CD14-positive monocyte (primary cell): ENCODE measurements around the gene AIG1. TPM values are rescaled to one million over a fixed set of nuclear protein-coding genes. Genes with fewer than 3 reads are reported as not detected.

Experiments
- DNase-seq, 3 donors: peaks; one replicate each; pipeline ENCODE4 v3.0.0-alpha.2; 2011 to 2022
- H2AFZ ChIP-seq: 2 replicates; pipeline ENCODE4 v1.6.0; 2012; ENCODE audit warnings: mild to moderate bottlenecking, low read depth, low read length, inconsistent platforms; ENCODE audit not compliant: insufficient read depth, poor library complexity, severe bottlenecking
- H3K27ac ChIP-seq, 2 donors: 1 replicate in 1 of 2; 2 replicates in 1 of 2; pipeline ENCODE4 v1.5.1; 2012 to 2013; ENCODE audit warnings: low read length in 2 of 2, control low read depth in 1 of 2, inconsistent platforms in 1 of 2, low read depth in 1 of 2, mild to moderate bottlenecking in 1 of 2
- H3K27me3 ChIP-seq, 2 donors: one replicate each; pipeline versions ENCODE4 v1.6.0 to v1.6.1; 2011 to 2013; ENCODE audit warnings: low read length in 2 of 2; ENCODE audit not compliant: control insufficient read depth in 2 of 2, insufficient read depth in 2 of 2
- H3K36me3 ChIP-seq, 2 donors: replicated peaks in 1 of 2; 1 replicate in 1 of 2; 2 replicates in 1 of 2; pipeline versions ENCODE4 v1.5.1 to v1.6.1; 2012 to 2013; ENCODE audit warnings: low read length in 2 of 2, control low read depth in 1 of 2, inconsistent platforms in 1 of 2, mild to moderate bottlenecking in 1 of 2; ENCODE audit not compliant: insufficient read depth in 2 of 2, control insufficient read depth in 1 of 2
- H3K4me1 ChIP-seq, 2 donors: 1 replicate in 1 of 2; 2 replicates in 1 of 2; pipeline versions ENCODE4 v1.5.1 to v1.6.1; 2012 to 2013; ENCODE audit warnings: low read length in 2 of 2, control low read depth in 1 of 2, inconsistent platforms in 1 of 2, mild to moderate bottlenecking in 1 of 2, moderate library complexity in 1 of 2; ENCODE audit not compliant: insufficient read depth in 2 of 2, control insufficient read depth in 1 of 2
- H3K4me2 ChIP-seq: replicated peaks from 2 replicates; pipeline ENCODE3; 2012; ENCODE audit warnings: low read length, moderate library complexity, mild to moderate bottlenecking; ENCODE audit not compliant: poor library complexity, severe bottlenecking; ENCODE audit errors: extremely low read depth
- H3K4me3 ChIP-seq, 3 experiments: fragments of 200-600 bp in 1 of 3; sonication (generic) in 1 of 3; replicated peaks in 1 of 3; 1 replicate in 2 of 3; 2 replicates in 1 of 3; pipeline ENCODE4 v1.5.1; 2011 to 2013; ENCODE audit warnings: low read length in 3 of 3, mild to moderate bottlenecking in 3 of 3, control low read depth in 2 of 3, low read depth in 2 of 3, inconsistent platforms in 1 of 3, moderate library complexity in 1 of 3
- H3K79me2 ChIP-seq: 2 replicates; pipeline ENCODE4 v1.6.0; 2012; ENCODE audit warnings: mild to moderate bottlenecking, control low read depth, inconsistent platforms, low read length, moderate library complexity; ENCODE audit not compliant: insufficient read depth
- H3K9ac ChIP-seq: 2 replicates; pipeline ENCODE4 v1.6.0; 2017; ENCODE audit warnings: low read length, mild to moderate bottlenecking; ENCODE audit not compliant: insufficient read depth, poor library complexity, severe bottlenecking
- H3K9me3 ChIP-seq, 2 donors: replicated peaks in 1 of 2; 1 replicate in 1 of 2; 2 replicates in 1 of 2; pipeline versions ENCODE4 v1.5.1 to v1.6.1; 2012 to 2013; ENCODE audit warnings: low read length in 2 of 2, control low read depth in 1 of 2; ENCODE audit not compliant: control insufficient read depth in 1 of 2, insufficient read depth in 1 of 2
- H4K20me1 ChIP-seq: 2 replicates; pipeline ENCODE4 v1.6.0; 2012; ENCODE audit warnings: mild to moderate bottlenecking, low read length, control low read depth, moderate library complexity; ENCODE audit not compliant: insufficient read depth
- H3K27ac Mint-ChIP-seq, 7 donors: one replicate each; pipeline ENCODE4 v1.8.0; 2020; ENCODE audit warnings: mild to moderate bottlenecking in 7 of 7, mixed read lengths in 7 of 7, moderate library complexity in 6 of 7, inconsistent platforms in 2 of 7
- H3K27me3 Mint-ChIP-seq, 3 donors: one replicate each; pipeline ENCODE4 v1.8.0; 2021 to 2022; ENCODE audit warnings: low read depth in 3 of 3, mild to moderate bottlenecking in 3 of 3, mixed read lengths in 3 of 3, moderate library complexity in 3 of 3, inconsistent platforms in 1 of 3
- H3K36me3 Mint-ChIP-seq, 2 donors: one replicate each; pipeline ENCODE4 v1.8.0; 2020; ENCODE audit warnings: mixed read lengths in 2 of 2, inconsistent platforms in 1 of 2, mild to moderate bottlenecking in 1 of 2
- H3K4me1 Mint-ChIP-seq: one replicate; pipeline ENCODE4 v1.8.0; 2020; ENCODE audit warnings: mild to moderate bottlenecking, mixed read lengths
- H3K4me3 Mint-ChIP-seq, 2 donors: one replicate each; pipeline ENCODE4 v1.8.0; 2020; ENCODE audit warnings: mild to moderate bottlenecking in 2 of 2, mixed read lengths in 2 of 2, moderate library complexity in 1 of 2
- H3K9me3 Mint-ChIP-seq, 7 donors: one replicate each; pipeline ENCODE4 v1.8.0; 2020 to 2022; ENCODE audit warnings: mixed read lengths in 7 of 7, mild to moderate bottlenecking in 6 of 7, moderate library complexity in 6 of 7, inconsistent platforms in 2 of 7
- CTCF ChIP-seq: fragments of 200-600 bp; IDR thresholded peaks from one replicate; pipeline ENCODE4 v1.8.0; 2022; ENCODE audit warnings: antibody characterized with exemption, mild to moderate bottlenecking
- WGBS: methylation state at CpG from one replicate; pipeline ENCODE4 v1.1.5; 2013; ENCODE audit warnings: missing lambda C conversion rate; ENCODE audit not compliant: insufficient coverage; 5-methylcytosine and 5-hydroxymethylcytosine counted together
- intact Hi-C, 2 donors: fragments of 100-400 bp; cut with micrococcal nuclease; formaldehyde crosslinking; loops; one replicate each; pipeline versions ENCODE4 v1.15.0 to v1.15.1; 2023
- polyA plus RNA-seq, 3 donors: library from polyadenylated mRNA; depleted of rRNA in 1 of 3; unstranded in 2 of 3; stranded (reverse) in 1 of 3; fragments of 300-500 nt in 2 of 3; fragments of >200 nt in 1 of 3; fragmentation: Illumina TruSeq in 2 of 3; gene quantifications; 1 replicate in 2 of 3; 2 replicates in 1 of 3; pipeline ENCODE4 v1.2.3, GENCODE V29; 2012 to 2021

Gene AIG1
- polyA plus RNA-seq, 3 donors, result 6.7 to 7.6 (median 6.8) TPM

DNA sequence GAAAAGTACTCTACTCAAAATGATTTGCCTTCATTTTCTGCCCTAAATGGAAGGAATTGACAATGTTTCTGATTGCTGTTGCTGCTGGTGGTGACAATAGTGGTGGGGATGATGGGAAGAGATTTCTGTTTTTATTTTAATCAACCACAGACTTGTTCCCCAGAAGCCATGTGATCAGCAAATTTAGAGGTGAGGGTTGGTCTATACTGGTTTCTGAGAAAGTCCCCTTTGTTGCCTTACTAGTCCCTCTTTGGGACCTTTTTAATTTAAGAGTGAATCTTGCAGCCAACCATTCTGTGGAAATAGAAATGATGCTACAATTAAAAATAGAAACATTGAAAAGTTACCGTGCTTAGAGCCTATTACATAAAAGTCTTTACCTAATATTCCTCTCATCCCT is 43.2 kb downstream of the AIG1 start:
- no peaks in the 10 kb centered on the region for H3K36me3 Mint-ChIP-seq
- no peak overlapping the region for H3K27ac ChIP-seq
- peaks cover 0 to under 1% of the 10 kb centered on the region in 2 donors for H3K4me1 ChIP-seq
- no CpG with 5 or more reads among the region's 1 CpG for WGBS
- no peak overlapping the region for H3K9ac ChIP-seq
- H3K9me3 ChIP-seq, result no peaks in the 10 kb centered on the region
- no peak overlapping the region for H3K4me2 ChIP-seq
- no peak overlapping the region for H2AFZ ChIP-seq
- H3K4me3 ChIP-seq, result no peak overlapping the region
- peaks cover 0 to 2% (median 0%) of the 10 kb centered on the region in 3 donors for H3K27me3 Mint-ChIP-seq
- TF ChIP-seq CTCF, result no peak
- H3K4me3 Mint-ChIP-seq, result no peak overlapping the region
- DNase-seq, result no peak
- H3K27ac Mint-ChIP-seq, result no peak overlapping the region
- no peaks in the 10 kb centered on the region for H3K79me2 ChIP-seq
- no peaks in the 10 kb centered on the region for H3K36me3 ChIP-seq
- intact Hi-C loops, result no loop called here
- H3K4me1 Mint-ChIP-seq, result no peaks in the 10 kb centered on the region
- H3K27me3 ChIP-seq, result no peaks in the 10 kb centered on the region
- no peaks in the 10 kb centered on the region for H3K9me3 Mint-ChIP-seq
- H4K20me1 ChIP-seq, result no peaks in the 10 kb centered on the region

DNA sequence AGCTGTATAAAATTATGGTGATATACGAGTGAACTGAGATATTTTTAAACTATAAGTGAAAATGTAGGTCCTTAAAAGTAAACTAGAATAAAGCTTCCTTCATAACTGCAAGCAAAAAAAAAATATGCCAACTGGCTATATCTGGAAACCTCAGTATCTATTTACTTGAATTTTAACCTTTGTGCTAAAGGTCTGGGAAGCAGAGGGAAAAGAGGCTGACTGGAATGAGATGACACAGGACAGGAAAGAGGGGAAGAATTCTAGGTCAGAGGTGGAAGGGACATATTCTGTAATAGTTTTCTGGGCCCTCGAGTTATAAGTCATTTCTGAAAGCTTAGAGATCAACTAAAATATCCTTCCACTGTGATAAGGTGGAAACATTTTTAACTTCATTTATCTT is 46.8 kb downstream of the AIG1 start:
- Mint-ChIP-seq H3K27me3 (peaks cover 0 to 5% (median 1%) of the 10 kb centered on the region in 3 donors), H3K4me3 (no peak overlapping the region), H3K36me3 (no peaks in the 10 kb centered on the region), H3K4me1 (peaks cover 4% of the 10 kb centered on the region), H3K27ac (no peak overlapping the region), H3K9me3 (no peaks in the 10 kb centered on the region)
- no peak for TF ChIP-seq CTCF
- H3K9ac ChIP-seq, result no peak overlapping the region
- no peak overlapping the region for H3K27ac ChIP-seq
- no peak overlapping the region for H3K4me2 ChIP-seq
- WGBS, result no CpG with 5 or more reads among the region's 2 CpGs
- H3K79me2 ChIP-seq, result no peaks in the 10 kb centered on the region
- no peaks in the 10 kb centered on the region for H4K20me1 ChIP-seq
- no peak overlapping the region for H3K4me3 ChIP-seq
- H3K4me1 ChIP-seq, result peaks cover 3 to 5% of the 10 kb centered on the region in 2 donors
- intact Hi-C loops, result no loop called here
- no peaks in the 10 kb centered on the region for H3K9me3 ChIP-seq
- no peaks in the 10 kb centered on the region for H3K36me3 ChIP-seq
- DNase-seq, result no peak
- no peaks in the 10 kb centered on the region for H3K27me3 ChIP-seq
- no peak overlapping the region for H2AFZ ChIP-seq
